ENCODE results near the gene DNAH11.

The DNAH11 gene

DNA sequence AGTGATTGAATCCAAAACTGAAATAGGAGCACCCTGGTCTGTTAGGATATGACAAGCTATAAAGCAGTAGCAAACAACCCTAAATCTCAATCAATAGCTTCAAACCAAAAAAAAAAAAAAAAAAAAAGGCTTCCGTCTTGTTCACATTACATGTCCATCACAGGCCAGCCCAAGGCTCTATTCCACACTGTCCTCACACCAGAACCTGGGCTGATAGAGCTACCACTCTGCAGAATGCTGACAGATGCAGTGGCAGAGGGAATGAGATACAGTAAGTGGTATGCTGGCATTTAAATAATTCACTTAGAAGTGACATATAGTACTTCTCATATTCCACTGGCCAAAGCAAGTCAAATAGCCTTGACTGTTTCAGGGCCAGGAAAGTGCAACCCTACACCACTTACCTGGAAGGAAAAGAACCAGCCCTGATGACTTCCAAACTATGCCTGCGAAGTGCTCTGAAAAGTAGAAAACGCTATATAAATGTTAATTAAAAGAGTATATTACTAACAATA lies 397.1 kb downstream of the DNAH11 start:
- DNase-seq, result no peak

DNA sequence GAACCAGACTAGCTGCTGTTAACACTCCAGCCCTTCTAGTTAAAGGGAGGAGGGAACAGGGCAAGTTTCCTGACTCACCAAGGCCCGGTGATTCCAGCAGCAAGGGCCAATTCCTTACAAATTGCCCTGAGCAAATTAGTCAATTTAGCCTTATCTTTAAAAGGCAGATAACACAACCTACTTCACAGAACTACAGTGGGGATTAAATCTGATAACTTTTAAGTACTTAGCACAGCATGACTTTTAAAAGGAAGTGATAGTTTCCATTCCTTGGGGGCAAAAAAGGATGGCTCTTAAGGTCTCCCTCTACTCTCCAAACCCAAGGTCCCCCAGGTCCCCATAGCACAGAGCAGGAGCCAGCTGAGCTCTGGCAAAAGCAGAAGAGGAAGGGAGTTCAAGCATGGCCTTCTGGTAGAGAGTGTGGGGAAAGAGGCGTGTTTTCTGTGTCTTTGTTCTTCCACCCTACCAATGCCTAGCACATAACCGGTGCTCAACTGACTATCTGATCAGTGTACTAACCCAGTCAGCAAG lies 398.8 kb downstream of the DNAH11 start:
- no peak for DNase-seq

DNA sequence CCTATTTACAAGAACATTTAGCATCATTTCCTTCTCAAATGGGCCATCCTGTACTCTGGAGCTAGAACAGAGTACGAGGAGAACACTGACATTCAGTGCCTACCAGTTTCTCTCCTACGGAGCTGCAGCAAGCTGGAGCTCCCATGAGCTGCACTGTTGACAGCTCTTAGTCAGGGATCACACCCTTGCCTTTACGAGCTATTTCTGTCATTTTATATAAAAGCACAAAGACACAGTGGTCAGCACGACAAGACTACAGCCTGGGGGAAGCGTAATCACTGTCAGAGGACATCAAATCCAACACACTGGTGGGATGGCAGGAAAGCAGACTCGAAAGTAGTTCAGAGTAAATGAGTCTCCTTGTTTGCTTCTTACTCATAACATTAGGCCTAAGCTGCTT lies 400.1 kb downstream of the DNAH11 start:
- no peak for DNase-seq

DNA sequence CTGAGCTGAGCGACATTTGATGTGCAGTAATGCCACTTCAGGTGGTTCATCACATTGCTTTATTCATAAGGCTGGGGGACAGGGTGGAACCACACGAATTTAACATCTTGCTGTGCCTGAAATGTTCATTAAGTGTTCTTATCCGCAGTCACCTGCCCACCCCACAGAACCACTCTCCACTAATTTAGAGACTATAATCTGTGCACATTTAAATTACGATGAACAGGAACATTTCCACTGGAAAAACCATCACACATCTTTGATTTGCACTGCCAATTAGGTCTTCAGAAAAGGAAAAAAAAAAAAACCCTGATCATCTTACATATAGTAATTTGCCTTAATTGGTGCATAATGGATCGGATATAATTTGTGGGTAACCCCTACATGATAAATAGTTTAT lies 400.6 kb downstream of the DNAH11 start:
- no peak for DNase-seq

DNA sequence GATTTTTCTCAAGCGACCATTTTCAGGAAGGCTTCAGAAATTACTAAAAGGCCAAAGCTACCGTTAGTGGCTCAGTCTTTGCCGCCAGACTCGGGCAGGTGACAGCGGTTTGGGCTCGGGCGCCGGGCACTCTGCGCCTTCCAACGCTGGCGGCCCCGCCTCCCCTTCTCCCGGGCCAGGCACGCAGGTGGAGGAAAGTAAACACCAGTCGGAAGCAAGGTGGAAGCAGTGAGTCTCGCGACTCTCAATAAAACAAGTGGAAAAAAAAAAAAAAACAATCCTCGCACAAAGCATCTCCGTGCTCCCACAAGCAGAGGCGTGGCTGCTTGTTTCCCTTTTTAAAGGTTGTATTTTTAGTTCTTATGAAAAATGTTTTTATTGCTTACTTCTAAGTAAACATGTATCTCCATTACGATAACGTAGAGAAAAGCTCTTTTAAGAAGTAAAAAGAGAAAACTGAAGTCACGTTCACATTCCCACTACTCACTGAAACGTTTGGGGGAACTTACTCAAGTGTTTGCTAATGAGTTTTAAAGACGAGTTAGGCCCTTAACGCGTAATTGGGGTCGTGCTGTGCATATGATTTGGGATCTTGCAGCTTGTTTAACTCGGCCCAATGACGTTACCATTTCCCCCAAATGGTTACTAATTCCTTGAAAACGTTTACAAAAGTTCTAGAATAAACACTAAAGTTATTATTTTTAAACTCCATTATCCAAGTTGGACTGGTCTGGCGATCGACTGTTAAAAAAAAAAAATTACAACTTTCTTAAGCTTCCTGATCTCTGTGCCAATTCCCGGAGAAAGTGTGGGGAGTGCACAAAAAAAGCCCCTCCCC lies 402.0 kb downstream of the DNAH11 start:
- DNase-seq, result peak; percentile 75

DNA sequence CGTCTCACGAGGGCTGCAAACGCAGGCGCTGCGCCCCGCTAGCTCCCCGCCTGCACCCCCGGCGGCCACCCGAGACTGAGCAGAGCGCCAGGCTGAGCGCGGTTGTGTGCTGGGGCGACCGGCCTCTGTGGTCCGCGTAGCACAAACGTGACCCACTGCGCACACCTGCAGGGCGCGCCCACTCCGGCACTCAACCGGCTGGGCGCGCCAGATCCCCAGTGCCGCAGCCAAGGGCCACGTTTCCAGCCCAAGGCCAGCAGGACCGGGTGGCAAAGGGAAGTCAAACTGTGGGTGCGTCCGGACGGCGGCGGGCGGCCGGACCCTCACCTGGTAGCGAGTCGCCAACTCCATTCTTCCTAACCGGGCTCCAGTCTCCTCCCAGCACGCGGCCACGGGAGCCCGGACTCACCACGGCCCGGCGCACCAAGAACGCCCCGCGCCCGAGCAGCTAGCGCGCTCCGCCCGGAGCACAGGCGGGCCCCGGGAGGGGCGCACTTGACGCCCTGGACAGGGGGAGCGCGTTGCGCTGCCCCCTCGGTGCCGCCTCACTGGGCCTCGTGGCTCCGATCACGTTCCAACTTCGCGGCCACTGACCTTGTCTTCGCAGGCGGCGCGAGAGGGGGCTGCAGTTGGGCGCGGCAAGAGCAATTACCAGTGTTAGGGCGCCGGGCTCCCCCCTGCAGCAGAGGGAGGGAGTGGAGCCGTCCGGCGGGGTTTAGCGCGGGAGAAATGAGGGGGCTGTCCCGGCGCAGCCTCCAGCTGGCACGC lies 402.8 kb downstream of the DNAH11 start, which contains the start of gene CDCA7L:
CDCA7L (minus strand) TSS at position 446 of the 768 bp plus-strand sequence; CDS start at position 351, 95 bp downstream.
- DNase-seq, result peak; percentile 72

DNA sequence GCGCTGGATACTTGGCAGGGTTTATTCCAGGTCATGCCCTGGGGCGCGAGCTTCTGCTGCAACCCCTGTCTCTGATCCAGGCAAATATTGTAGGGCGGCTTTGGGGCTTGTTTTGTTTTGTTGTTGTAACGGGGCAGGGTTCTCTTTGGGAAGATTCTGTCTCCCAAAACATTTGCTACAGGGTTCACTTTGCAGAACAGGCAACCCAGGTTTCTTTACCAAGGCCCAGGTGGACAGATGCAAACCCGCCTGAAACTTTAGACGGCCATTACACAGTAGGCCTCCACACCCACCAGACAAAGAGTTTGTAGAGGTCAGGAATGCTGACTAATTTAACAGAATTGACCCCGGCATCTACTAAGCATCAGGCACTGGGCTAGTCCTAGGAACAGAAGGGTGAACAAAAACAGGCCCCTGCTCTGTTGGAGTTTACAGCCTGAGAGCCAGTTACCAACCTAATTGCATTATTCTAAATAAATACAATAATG lies 403.4 kb downstream of the DNAH11 start:
- no peak for DNase-seq

DNA sequence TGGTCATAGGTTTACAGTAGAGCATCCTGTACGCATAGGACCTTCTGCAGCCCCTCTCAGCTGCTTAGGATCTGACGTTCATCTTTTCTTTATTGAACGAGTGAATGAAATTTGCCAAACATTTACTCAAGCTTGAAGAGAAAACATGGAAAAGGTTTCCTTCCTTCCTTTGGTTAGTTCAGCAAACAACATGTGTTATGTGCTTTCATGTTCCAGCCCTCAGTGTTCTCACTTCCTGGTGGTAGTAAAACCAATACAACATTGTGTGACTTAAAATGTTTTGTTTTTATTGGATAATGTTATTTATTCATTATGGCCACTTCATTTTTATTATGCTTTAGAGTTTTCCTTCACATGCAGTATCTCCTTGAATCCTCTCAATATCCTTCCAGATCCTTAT lies 404.2 kb downstream of the DNAH11 start:
- no peak for DNase-seq

DNA sequence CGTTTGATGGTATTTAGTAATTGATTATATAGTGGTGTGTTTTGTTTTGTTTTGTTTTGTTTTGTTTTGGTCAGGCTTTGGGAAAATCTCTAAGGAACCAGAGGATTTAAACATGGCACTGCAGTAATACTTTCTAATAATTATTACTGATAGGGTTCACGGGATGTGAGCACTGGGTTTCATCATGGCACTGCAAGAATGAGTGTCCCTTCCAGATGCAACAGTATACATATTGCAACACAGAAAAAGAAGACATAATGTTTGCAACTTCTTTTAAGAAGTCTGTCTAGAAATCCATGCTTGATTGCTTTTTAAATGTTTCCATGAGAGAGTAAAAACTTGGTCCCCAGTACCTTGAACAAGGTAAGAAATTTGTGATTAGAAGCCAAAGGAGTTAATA lies 405.1 kb downstream of the DNAH11 start:
- DNase-seq, result no peak

DNA sequence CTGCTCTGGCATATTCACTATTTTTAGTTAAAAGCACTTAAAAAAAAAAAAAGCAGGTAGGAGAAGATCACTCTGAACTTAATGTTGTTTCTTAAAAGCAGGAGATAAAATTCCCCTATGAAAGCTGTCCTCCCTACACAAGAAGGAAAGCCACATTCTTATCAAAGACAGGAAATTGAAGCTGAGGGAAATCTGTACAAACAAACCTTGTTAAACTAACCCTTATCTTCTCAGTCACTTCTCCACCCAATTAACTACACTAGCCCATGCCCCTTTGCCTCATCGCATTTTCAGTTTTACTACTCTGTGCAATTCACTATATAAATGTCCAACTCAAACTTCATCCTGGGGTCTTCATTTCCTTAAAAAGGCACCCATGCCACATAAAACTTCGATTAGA lies 405.5 kb downstream of the DNAH11 start:
- DNase-seq, result no peak

DNA sequence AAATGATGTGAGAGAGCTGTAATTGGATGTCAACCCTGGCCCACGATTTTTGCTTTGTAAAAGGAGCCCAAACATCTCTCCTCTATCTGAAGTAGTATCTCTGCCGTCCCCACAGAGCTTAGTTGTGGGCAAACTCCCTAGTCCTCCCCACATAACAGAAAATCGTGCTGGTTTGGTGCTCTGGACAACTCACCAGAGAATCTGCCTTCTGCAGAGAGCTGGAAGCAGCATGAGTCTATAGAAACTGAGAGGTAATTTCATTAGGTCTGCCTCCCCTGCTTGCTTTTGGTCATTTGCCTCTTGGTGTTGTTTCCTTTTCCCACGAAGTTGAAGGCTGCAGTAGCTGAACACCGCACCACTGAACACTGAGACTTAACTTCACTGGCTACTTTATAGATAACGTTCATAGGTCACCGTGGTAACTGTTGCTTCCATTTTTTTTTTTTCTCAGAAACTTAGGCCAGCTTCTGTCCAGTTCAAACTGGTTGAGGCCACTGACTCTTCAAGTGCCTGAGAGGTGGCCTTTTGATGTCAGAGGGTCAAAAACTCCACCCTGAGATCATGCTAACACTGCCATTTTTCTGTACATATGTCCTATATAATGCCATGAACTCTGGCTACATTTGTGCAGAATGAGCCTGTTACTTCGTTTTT lies 406.2 kb downstream of the DNAH11 start:
- no peak for DNase-seq
